NCI-H1105 treated with DMSO at 0.1 percent for 48 hours (cell line): ENCODE data around the gene IRGQ.
"Not testable (repeated sequence)": the region's sequence is repeated elsewhere in the genome, so short reads cannot be mapped to it uniquely, and the experiment has no call there.

Experiments
- DNase-seq: peaks from one replicate; lab custom pipeline; 2025; lab: John Stamatoyannopoulos, UW

The IRGQ gene, protein sequence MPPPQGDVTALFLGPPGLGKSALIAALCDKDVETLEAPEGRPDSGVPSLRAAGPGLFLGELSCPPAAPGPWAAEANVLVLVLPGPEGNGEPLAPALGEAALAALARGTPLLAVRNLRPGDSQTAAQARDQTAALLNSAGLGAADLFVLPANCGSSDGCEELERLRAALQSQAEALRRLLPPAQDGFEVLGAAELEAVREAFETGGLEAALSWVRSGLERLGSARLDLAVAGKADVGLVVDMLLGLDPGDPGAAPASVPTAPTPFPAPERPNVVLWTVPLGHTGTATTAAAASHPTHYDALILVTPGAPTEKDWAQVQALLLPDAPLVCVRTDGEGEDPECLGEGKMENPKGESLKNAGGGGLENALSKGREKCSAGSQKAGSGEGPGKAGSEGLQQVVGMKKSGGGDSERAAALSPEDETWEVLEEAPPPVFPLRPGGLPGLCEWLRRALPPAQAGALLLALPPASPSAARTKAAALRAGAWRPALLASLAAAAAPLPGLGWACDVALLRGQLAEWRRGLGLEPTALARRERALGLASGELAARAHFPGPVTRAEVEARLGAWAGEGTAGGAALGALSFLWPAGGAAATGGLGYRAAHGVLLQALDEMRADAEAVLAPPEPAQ

GRCh38 chr19:43595999-43596841 lies at the start of gene IRGQ, which contains the start of gene ZNF576:
Gene IRGQ (minus strand): TSS chr19:43596134. CDS start chr19:43595338, 796 bp downstream.
Gene ZNF576 (plus strand): TSS chr19:43596595. CDS start chr19:43597109, 514 bp downstream.
- DNase-seq = peak; percentile 99

DNA sequence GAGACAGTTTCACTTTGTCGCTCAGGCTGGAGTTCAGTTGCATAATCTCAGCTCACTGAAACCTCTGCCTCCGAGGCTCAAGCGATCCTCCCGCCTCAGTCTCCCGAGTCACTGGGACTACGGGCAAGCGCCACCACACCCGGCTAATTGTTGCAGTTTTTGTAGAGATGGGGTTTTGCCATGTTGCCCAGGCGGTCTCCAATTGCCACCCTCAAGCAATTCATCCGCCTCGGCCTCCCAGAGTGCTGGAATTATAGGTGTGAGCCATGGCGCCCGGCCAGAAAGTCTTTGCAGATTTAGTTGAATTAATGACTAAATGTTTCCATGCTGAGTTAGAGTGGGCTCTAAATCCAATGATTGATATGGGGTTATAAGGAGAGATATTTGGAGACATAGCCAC lies 48.2 kb upstream of the IRGQ start:
- DNase-seq = no peak

- peak; percentile 65 for DNase-seq
Measured at GRCh38 chr19:43643326-43643725, 47.4 kb upstream of the IRGQ start.

DNA sequence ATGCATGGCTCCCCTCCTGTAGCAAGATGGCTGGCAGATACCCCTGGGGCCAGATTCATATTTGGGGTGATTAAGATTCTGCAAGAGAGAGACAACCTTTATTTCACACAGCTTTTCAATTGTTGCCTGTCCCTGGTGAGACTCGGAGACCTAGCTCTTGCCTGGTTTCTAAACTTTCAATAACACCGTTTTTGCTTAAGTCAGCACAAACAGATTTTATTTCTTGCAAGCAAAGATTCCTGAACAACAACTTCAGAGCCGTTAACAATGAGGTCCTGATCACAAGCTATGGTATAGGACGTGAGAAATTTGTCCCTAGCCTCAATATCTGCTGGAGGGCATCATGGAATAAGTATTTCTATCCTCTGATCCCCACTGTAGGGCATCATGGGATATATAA lies 46.6 kb upstream of the IRGQ start:
- no peak for DNase-seq

DNA sequence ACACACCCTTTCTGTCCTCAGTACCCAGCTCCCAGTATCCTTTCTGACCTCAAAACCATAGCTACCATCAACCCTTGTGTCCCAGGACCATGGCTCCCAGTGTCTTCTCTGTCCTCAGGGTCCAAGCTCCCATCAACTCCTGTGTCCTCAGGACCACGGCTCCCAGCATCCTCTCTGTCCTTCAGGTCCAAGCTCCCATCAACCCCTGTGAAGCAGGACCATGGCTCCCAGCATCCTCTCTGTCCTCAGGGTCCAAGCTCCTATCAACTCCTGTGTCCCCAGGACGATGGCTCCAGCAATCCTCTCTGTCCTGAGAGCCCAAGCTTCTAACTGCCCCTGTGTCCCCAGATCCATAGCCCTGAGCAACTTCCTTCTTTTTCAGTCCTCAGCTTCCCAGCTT lies 45.4 kb upstream of the IRGQ start:
- DNase-seq = no peak

- DNase-seq = no peak
Measured at GRCh38 chr19:43640424-43640757, 44.5 kb upstream of the IRGQ start.

- peak; percentile 27 for DNase-seq
Measured at GRCh38 chr19:43639519-43640423, 43.8 kb upstream of the IRGQ start, which contains the start of gene CADM4. Gene CADM4 (minus strand): TSS chr19:43639850. CDS start chr19:43639790, 60 bp downstream.

GRCh38 chr19:43638995-43639518 lies 43.1 kb upstream of the IRGQ start:
- no peak for DNase-seq

GRCh38 chr19:43638214-43638994 lies 42.5 kb upstream of the IRGQ start:
- no peak for DNase-seq

- DNase-seq = no peak
Measured at GRCh38 chr19:43636121-43636683, 40.3 kb upstream of the IRGQ start.

GRCh38 chr19:43635561-43635940 lies 39.6 kb upstream of the IRGQ start:
- not testable (repeated sequence) for DNase-seq

DNA sequence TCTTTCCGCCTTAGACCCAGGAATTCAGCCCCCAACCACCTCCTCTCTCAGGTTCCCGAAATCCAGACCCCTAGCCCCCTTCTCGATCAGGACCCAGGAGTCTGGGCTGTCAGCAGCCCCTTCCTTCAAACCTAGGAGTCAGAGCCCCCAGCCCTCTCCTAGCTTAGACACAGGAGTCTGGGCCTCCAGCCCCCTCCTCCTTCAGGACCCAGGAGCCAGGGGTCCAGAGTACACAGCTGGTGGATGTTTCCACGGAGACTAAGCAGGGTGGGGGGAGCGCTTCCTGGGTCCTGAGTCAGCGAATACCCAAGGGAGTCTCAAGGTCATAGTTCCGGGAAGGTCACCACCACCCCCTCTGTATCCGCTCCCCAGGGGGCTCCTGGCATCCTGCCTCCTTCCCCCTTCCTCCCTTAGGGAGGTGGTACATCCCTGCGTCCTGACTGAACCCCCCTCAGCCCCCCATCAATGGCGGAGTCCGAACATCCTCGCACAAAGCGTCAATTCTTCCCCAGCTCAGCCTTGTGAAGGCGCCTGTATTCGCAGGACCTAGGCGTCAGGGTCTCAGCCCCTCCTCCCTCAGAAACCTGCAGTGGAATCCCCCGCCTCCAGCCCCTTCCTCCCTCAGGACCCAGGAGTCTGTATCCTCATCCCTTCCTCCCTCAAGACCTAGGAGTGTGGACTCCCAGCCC lies 39.1 kb upstream of the IRGQ start:
- no peak for DNase-seq

DNA sequence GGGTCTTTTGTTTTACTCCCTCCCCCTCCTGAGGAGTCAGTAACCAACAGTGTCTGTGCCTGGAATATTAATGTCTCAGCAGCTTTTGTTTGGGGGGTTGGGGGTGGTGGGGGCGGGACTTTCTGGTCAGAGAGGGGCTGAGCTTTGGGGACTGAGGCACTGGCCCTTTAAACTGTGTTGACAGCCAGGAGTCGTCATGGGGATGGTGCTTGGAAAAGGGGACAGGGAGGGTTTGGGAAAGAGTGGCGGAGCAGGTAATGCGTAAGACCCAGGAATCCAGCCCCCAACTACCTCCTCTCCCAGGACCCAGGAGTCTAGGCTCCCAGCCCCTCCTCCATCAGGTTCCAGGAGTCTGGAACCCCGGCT lies 38.6 kb upstream of the IRGQ start:
- DNase-seq = no peak

DNA sequence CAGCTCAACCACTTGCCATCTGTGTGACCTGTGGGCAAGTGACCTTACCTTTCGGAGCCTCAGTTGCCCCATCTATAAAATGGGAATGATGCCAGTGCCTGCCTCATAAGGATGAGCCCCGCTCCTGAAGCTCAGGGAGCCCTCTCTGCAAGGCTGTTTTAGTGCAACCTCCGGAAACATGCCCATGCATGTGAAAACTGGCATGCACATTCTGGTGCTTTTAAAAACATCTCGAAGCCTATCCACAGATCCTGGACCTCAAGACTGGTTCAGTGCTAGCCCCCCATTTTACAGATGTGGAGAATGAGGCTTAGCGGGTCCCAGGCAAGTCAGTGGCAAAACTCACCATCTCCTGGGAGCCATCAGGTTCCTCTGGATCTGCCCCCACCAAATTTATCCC lies 38.1 kb upstream of the IRGQ start:
- DNase-seq = no peak

DNA sequence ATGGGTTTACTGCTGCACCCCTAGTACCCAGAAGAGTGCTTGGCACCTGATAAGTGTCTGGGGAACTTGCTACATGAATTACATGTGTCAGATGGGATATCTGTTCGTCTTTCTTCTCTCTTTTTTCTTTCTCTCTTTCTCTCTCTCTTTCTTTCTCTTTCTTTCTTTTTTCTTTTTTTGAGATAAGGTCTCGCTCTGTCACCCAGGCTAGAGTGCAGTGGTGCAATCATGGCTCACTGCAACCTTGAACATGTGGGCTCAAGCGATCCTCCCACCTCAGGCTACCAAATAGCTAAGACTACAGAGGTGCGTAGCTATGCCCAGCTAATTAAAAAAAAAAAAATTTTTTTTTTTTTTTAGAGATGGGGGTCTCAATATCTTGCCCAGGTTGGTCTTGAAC lies 37.6 kb upstream of the IRGQ start:
- DNase-seq = no peak

DNA sequence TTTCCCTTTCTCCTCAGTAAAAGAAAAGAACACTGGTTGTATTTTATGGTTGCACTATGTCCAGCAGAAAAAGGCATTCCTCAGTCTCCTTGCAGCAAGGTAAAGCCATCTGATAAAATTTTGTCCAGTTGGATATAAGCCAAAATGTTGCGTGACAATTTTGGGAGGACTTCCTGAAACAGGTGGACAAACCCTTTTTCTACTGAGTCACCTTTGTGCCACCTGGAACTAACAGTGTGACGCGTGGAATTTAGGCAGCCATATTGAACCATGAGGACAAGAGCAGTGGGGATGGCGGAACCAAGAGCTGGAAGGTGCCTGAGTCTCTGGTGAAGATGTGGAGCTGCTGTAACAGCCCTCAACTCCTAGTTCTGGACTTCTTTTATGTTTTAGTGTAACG lies 35.6 kb upstream of the IRGQ start:
- no peak for DNase-seq

DNA sequence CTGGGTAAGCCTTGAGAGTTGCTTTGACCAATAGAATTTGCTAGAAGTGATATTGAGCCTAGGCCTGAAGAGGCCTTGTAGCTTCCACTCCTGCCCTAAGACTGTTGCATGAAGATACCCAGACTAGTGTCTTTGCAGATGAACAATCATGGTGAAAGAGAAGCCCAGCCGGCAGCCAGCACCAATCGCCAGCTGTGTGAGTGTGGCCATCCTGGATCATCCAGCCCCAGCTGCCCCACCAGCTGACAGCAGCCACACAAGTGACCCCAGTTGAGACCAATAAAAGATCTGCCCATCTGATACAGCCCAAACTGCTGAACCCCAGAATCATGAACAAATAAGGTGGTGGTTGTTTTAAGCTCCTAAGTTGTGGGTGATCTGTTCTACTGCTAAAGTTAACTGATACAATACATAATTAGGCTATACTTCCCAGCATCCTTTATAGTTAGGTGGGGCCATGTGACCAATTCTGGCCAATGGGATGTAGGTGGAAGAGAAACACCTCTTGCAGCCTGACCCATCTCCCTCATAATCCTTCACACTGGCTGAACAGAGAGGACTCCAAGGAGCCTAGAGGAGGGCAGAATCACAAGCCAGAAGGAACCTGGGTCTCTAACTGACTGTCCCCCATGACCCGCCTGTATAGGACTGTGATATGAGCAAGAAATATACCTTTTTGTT lies 32.9 kb upstream of the IRGQ start:
- no peak for DNase-seq

GRCh38 chr19:43626838-43627237 lies 30.9 kb upstream of the IRGQ start:
- no peak for DNase-seq
